K562 (cell line): ENCODE results near the gene MYLK3. TPM values are rescaled to one million over a fixed set of nuclear protein-coding genes. Genes with fewer than 3 reads are reported as not detected.
"Not testable (repeated sequence)": the region's sequence is repeated elsewhere in the genome, so short reads cannot be mapped to it uniquely, and the experiment has no call there.

Experiments
- ATAC-seq: fragments of 200-7000 bp; cut with Tn5 transposase; 3 replicates; pipeline ENCODE4 v1.9.1; 2020; ENCODE audit warnings: moderate library complexity
- BruUV-seq: library from RNA; stranded (reverse); fragments of 400-500 nt; replicated peaks from 2 replicates; lab custom pipeline; 2021; lab: Mats Ljungman, UMichigan
- CTCF ChIA-PET: fragments of 300-600 bp; formaldehyde crosslinking; extraction: SDS; loops from one replicate; lab custom pipeline; 2021; ENCODE audit warnings: low intra/inter-chr PET ratio; lab: Yijun Ruan, JAX
- POLR2A ChIA-PET: fragments of 300-600, 350-650 bp; sonication (Branson Sonifier 250); formaldehyde crosslinking; extraction: SDS; loops from one replicate; lab custom pipeline; 2021; ENCODE audit warnings: antibody characterized with exemption, inconsistent platforms; lab: Yijun Ruan, JAX
- DNase-seq, 4 experiments: peaks; one replicate each; pipeline versions ENCODE4 v3.0.0 to v3.0.0-alpha.2; 2011 to 2018; ENCODE audit warnings: low spot score in 3 of 4, mixed read lengths in 3 of 4; ENCODE audit errors: extremely low read depth in 1 of 4
- FAIRE-seq: peaks from 2 replicates; lab custom pipeline; 2011; peaks lifted over from hg19 to GRCh38; lab: Jason Lieb, UNC
- H2AFZ ChIP-seq: 2 replicates; pipeline ENCODE4 v1.6.0; 2011; ENCODE audit warnings: low read depth, low read length, control low read depth, inconsistent platforms
- H3K27ac ChIP-seq: fragments of 200-600 bp; 3 replicates; pipeline ENCODE4 v1.8.0; 2011; ENCODE audit warnings: low read depth, mild to moderate bottlenecking, control low read depth, inconsistent platforms, low read length, moderate library complexity, mixed read lengths; ENCODE audit errors: extremely low read depth
- H3K27me3 ChIP-seq, 2 experiments: fragments of 300-600 bp in 1 of 2; 2 replicates in 1 of 2; 3 replicates in 1 of 2; pipeline versions ENCODE4 v1.6.0 to v1.8.0; 2011; ENCODE audit warnings: inconsistent platforms in 2 of 2, low read length in 2 of 2, mild to moderate bottlenecking in 1 of 2, mixed read lengths in 1 of 2, moderate library complexity in 1 of 2; ENCODE audit not compliant: control insufficient read depth in 2 of 2, insufficient read depth in 2 of 2
- H3K36me3 ChIP-seq: fragments of 300-600 bp; 3 replicates; pipeline ENCODE4 v1.8.0; 2011; ENCODE audit warnings: mild to moderate bottlenecking, low read length, inconsistent platforms; ENCODE audit not compliant: control insufficient read depth, insufficient read depth
- H3K4me1 ChIP-seq, 2 experiments: fragments of 200-600 bp in 1 of 2; replicated peaks in 1 of 2; 2 replicates in 1 of 2; 3 replicates in 1 of 2; pipeline versions ENCODE4 v1.5.1 to v1.8.0; 2011; ENCODE audit warnings: inconsistent platforms in 2 of 2, low read length in 2 of 2, mild to moderate bottlenecking in 1 of 2, mixed read lengths in 1 of 2, moderate library complexity in 1 of 2; ENCODE audit not compliant: control insufficient read depth in 2 of 2, insufficient read depth in 2 of 2
- H3K4me2 ChIP-seq: 2 replicates; pipeline ENCODE4 v1.6.1; 2011; ENCODE audit warnings: low read length, control low read depth, inconsistent platforms, mixed read lengths; ENCODE audit not compliant: insufficient read depth
- H3K4me3 ChIP-seq: fragments of 200-600 bp; sonication (generic), shearing (Covaris generic); 2 replicates; pipeline ENCODE4 v1.5.1; 2016; ENCODE audit warnings: control low read depth, inconsistent platforms
- H3K79me2 ChIP-seq: fragments of 200-600 bp; 3 replicates; pipeline ENCODE4 v1.8.0; 2011; ENCODE audit warnings: low read length, inconsistent platforms; ENCODE audit not compliant: control insufficient read depth, insufficient read depth
- H3K9ac ChIP-seq, 2 experiments: 2 replicates each; pipeline versions ENCODE4 v1.6.0 to v1.6.1; 2011; ENCODE audit warnings: low read depth in 2 of 2, low read length in 2 of 2, control low read depth in 1 of 2, inconsistent platforms in 1 of 2, mild to moderate bottlenecking in 1 of 2, mixed read lengths in 1 of 2; ENCODE audit not compliant: insufficient read depth in 1 of 2
- H3K9me1 ChIP-seq: one replicate; pipeline ENCODE4 v1.6.0; 2011; ENCODE audit warnings: inconsistent platforms, mild to moderate bottlenecking, low read length, moderate library complexity; ENCODE audit not compliant: control insufficient read depth, insufficient read depth
- H3K9me3 ChIP-seq: replicated peaks from 2 replicates; pipeline ENCODE4 v1.5.1; 2011; ENCODE audit warnings: low read depth, low read length, inconsistent platforms; ENCODE audit not compliant: control insufficient read depth, insufficient read depth
- H4K20me1 ChIP-seq: replicated peaks from 2 replicates; pipeline ENCODE4 v1.6.1; 2011; ENCODE audit warnings: low read length, inconsistent platforms, mixed read lengths; ENCODE audit not compliant: control insufficient read depth, insufficient read depth
- ZBTB40 ChIP-seq, 2 experiments: fragments of 450-650 bp in 1 of 2; sonication (generic) in 1 of 2; formaldehyde crosslinking in 1 of 2; IDR thresholded peaks; 2 replicates each; pipeline versions ENCODE4 v1.7.1 to v1.9.0; 2016 to 2022; ENCODE audit warnings: inconsistent platforms in 1 of 2, mild to moderate bottlenecking in 1 of 2, missing genetic modification reagents in 1 of 2
- WGBS: fragments of 100-300 bp; shearing (Covaris generic); methylation state at CpG from one replicate; pipeline ENCODE4 v1.1.6; 2016; ENCODE audit warnings: low coverage, mixed read lengths; ENCODE audit not compliant: insufficient coverage; ENCODE audit errors: missing lambda C conversion rate; 5-methylcytosine and 5-hydroxymethylcytosine counted together
- in situ Hi-C: fragments of 300-500 bp; cut with MboI; formaldehyde crosslinking; loops from 4 replicates; pipeline ENCODE4 v1.15.0; 2018; ENCODE audit warnings: inconsistent platforms, mixed read lengths
- intact Hi-C: fragments of 100-400 bp; cut with micrococcal nuclease; formaldehyde crosslinking; loops from 2 replicates; pipeline ENCODE4 v1.14.2; 2022
- polyA plus RNA-seq, 8 experiments: library from polyadenylated mRNA; depleted of rRNA in 4 of 8; stranded (reverse) in 5 of 8; unstranded in 3 of 8; fragments of >200 nt; fragmentation: Nextera tagmentation in 2 of 8; fragmentation: Illumina TruSeq in 1 of 8; extraction: Ambion mirVana in 2 of 8; extraction: Trizol in 1 of 8; gene quantifications; 2 replicates each; pipeline versions ENCODE4 v1.2.1 to v1.2.3, GENCODE V29; 2011 to 2014; ENCODE audit warnings: inconsistent platforms in 1 of 8, missing spikeins in 1 of 8
- total RNA-seq, 7 experiments: library from RNA; depleted of rRNA in 6 of 7; stranded (reverse); fragments of >200 nt in 6 of 7; fragmentation: Illumina TruSeq in 2 of 7; extraction: Trizol in 2 of 7; gene quantifications; 2 replicates each; pipeline versions ENCODE4 v1.2.1 to v1.2.3, GENCODE V29; 2011 to 2021; ENCODE audit warnings: low replicate concordance in 1 of 7

The MYLK3 gene
- total and polyA plus RNA-seq, 9 of the 15 experiments (the other 6 are each of a cell fraction or from before 2014, with no cell fraction given): 0.69 to 10.7 (median 4.7) TPM

GRCh38 chr16:46681867-46682266 lies 66.3 kb downstream of the MYLK3 start:
- H3K27me3 ChIP-seq, H3K4me2 ChIP-seq, H4K20me1 ChIP-seq, H3K9me3 ChIP-seq, H3K4me1 ChIP-seq, ATAC-seq, DNase-seq, H3K9me1 ChIP-seq, H3K9ac ChIP-seq, intact Hi-C loops, FAIRE-seq, in situ Hi-C loops, H3K4me3 ChIP-seq, H3K27ac ChIP-seq, H2AFZ ChIP-seq, BruUV-seq, CTCF ChIA-PET: not testable (repeated sequence)
- WGBS: 8% methylated on average over 2 of the region's 2 CpGs
- peaks cover 49% of the 10 kb centered on the region for H3K79me2 ChIP-seq
- POLR2A ChIA-PET: interaction anchor here (1.5 kb wide), 1 partner anchor 8 kb away, joined by 4 read pairs; no protein-coding TSS in a partner anchor
- peaks cover 49% of the 10 kb centered on the region; the same call in 2 of the 3 replicates for H3K36me3 ChIP-seq

- peaks cover 12% of the 10 kb centered on the region; the same call in 1 of the 3 replicates for H3K79me2 ChIP-seq
- POLR2A ChIA-PET: interaction anchor here (0.6 to 2.2 kb wide), 4 partner anchors 10 to 1081 kb away, joined by 3 to 5 read pairs (median 4); no protein-coding TSS in a partner anchor
- H3K4me1 ChIP-seq, ATAC-seq, CTCF ChIA-PET, BruUV-seq, DNase-seq, H3K9me3 ChIP-seq, H3K27me3 ChIP-seq, in situ Hi-C loops, H3K4me3 ChIP-seq, H2AFZ ChIP-seq, H3K4me2 ChIP-seq, H3K9me1 ChIP-seq, H4K20me1 ChIP-seq, H3K9ac ChIP-seq, intact Hi-C loops, FAIRE-seq, H3K27ac ChIP-seq: not testable (repeated sequence)
- TF ChIP-seq ZBTB40 (IDR thresholded peaks at IDR 0.05): peak; percentile 68
- TF ChIP-seq ZBTB40 (CRISPR knock-in tag; IDR thresholded peaks at IDR 0.05): 0 out of 2 replicates have a peak, but pooled peaks have one; percentile 17
- WGBS: 88% methylated on average over 1 of the region's 1 CpG
- peaks cover 78% of the 10 kb centered on the region for H3K36me3 ChIP-seq
Observed at GRCh38 chr16:46677943-46678342, 70.2 kb downstream of the MYLK3 start.
